Tibial artery (tissue), 4 donors: Measurements from ENCODE around the gene GDPD1.

Experiments used
- DNase-seq, 2 donors: peaks; one replicate each; pipeline ENCODE4 v3.0.0-alpha.2; 2019
- H3K27ac ChIP-seq, 2 donors: fragments of 200-600 bp; sonication (generic) in 1 of 2; 1 replicate in 1 of 2; 2 replicates in 1 of 2; pipeline ENCODE4 v1.5.1; 2018 to 2019; ENCODE audit warnings: mild to moderate bottlenecking in 1 of 2
- H3K27me3 ChIP-seq, 2 donors: fragments of 200-600 bp; sonication (generic) in 1 of 2; one replicate each; pipeline versions ENCODE4 v1.5.1 to v1.6.0; 2016 to 2019
- H3K36me3 ChIP-seq, 3 donors: fragments of 200-600 bp; sonication (generic) in 2 of 3; one replicate each; pipeline ENCODE4 v1.5.1; 2016 to 2019; ENCODE audit warnings: mild to moderate bottlenecking in 2 of 3
- H3K4me1 ChIP-seq, 4 donors: fragments of 200-600 bp; sonication (generic) in 2 of 4; 1 replicate in 3 of 4; 2 replicates in 1 of 4; pipeline ENCODE4 v1.5.1; 2016 to 2019
- H3K4me3 ChIP-seq, 2 donors: fragments of 200-600 bp; sonication (generic) in 1 of 2; 1 replicate in 1 of 2; 2 replicates in 1 of 2; pipeline ENCODE4 v1.5.1; 2018 to 2019; ENCODE audit warnings: mild to moderate bottlenecking in 2 of 2
- H3K9me3 ChIP-seq, 3 donors: fragments of 200-600 bp; sonication (generic) in 1 of 3; one replicate each; pipeline ENCODE4 v1.5.1; 2016 to 2019
- intact Hi-C: fragments of 100-400 bp; cut with DNase I; formaldehyde crosslinking; loops from one replicate; pipeline ENCODE4 v1.15.0; 2023; ENCODE audit warnings: low total_unique reads
- TF ChIP-seq, protein P1 (sequence below), 2 experiments: fragments of 200-600 bp in 1 of 2; fragments of 450-650 bp in 1 of 2; IDR thresholded peaks; one replicate each; pipeline ENCODE4 v1.5.1; 2017 to 2019; ENCODE audit warnings: antibody characterized with exemption in 2 of 2, mild to moderate bottlenecking in 1 of 2, moderate library complexity in 1 of 2

GDPD1 gene

DNA sequence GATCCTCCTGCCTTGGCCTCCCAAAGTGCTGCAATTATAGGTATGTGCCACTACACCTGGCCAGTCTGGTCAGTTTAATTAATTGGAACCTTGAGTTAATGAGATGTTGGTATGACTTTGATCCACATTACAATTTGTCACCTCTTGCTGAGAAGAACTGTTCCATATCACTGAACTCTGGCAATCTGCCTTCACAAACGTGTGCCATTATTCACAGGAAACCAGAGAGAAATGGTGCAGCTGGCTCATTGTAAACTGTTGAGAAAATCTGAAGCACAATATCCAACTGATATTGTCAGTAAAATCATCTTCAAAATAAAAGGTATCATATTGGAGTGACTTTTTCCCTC is 71.8 kb downstream of the GDPD1 start:
- H3K9me3 ChIP-seq: no peaks in the 10 kb centered on the region

GRCh38 chr17:59296190-59296589 is 75.9 kb downstream of the GDPD1 start:
- Histone ChIP-seq H3K4me3 (no peak overlapping the region), H3K9me3 (no peaks in the 10 kb centered on the region), H3K27me3 (no peaks in the 10 kb centered on the region), H3K4me1 (no peaks in the 10 kb centered on the region), H3K36me3 (no peaks in the 10 kb centered on the region), H3K27ac (no peak overlapping the region)
- no peak for DNase-seq
- TF ChIP-seq, protein P1, sequence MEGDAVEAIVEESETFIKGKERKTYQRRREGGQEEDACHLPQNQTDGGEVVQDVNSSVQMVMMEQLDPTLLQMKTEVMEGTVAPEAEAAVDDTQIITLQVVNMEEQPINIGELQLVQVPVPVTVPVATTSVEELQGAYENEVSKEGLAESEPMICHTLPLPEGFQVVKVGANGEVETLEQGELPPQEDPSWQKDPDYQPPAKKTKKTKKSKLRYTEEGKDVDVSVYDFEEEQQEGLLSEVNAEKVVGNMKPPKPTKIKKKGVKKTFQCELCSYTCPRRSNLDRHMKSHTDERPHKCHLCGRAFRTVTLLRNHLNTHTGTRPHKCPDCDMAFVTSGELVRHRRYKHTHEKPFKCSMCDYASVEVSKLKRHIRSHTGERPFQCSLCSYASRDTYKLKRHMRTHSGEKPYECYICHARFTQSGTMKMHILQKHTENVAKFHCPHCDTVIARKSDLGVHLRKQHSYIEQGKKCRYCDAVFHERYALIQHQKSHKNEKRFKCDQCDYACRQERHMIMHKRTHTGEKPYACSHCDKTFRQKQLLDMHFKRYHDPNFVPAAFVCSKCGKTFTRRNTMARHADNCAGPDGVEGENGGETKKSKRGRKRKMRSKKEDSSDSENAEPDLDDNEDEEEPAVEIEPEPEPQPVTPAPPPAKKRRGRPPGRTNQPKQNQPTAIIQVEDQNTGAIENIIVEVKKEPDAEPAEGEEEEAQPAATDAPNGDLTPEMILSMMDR (IDR thresholded peaks at IDR 0.05): no peak
- intact Hi-C loops: no loop called here

More for the DNA sequence above, 71.8 kb downstream of the GDPD1 start:
- TF ChIP-seq, protein P1 (IDR thresholded peaks at IDR 0.05): no peak
- Histone ChIP-seq H3K27me3 (no peaks in the 10 kb centered on the region), H3K27ac (no peak overlapping the region), H3K4me1 (no peaks in the 10 kb centered on the region), H3K36me3 (no peaks in the 10 kb centered on the region), H3K4me3 (no peak overlapping the region)
- no peak for DNase-seq
- intact Hi-C loops: no loop called here

GRCh38 chr17:59298521-59298920 is 78.2 kb downstream of the GDPD1 start:
- H3K4me1 ChIP-seq: no peaks in the 10 kb centered on the region
- no peak overlapping the region for H3K4me3 ChIP-seq
- TF ChIP-seq, protein P1 (IDR thresholded peaks at IDR 0.05): no peak
- H3K36me3 ChIP-seq: no peaks in the 10 kb centered on the region
- intact Hi-C loops: no loop called here
- H3K27ac ChIP-seq: no peak overlapping the region
- H3K27me3 ChIP-seq: no peaks in the 10 kb centered on the region
- no peak for DNase-seq
- no peaks in the 10 kb centered on the region for H3K9me3 ChIP-seq

DNA sequence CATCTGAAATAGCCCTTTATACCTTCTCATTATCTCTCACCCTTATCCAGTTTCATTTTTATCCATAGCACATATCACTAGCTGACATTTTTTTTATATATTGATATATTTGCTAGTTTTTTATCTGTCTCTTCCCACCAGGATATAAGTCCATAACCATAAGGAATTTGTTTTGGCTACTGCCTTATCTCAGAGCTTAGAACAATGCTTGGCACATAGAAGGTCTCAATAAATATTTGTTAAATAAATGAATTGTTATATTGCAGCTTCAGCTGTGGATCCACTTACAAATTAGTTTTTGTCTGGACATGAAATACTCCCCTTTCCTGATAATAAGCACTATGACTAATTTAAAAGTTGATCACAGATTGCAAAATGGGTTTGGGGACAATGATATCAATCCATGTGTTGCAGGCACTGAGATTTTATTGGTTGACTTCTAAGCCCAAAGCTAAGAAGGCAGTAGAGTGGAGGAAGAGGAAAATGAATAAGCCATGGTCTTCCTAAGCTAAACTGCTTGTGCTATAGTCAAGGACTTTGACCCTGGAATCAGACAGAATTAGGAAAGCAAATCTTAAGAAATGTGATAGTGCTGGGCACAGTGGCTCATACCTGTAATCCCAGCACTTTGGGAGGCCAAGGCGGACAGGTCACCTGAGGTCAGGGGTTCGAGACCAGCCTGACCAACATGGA is 79.2 kb downstream of the GDPD1 start:
- TF ChIP-seq, protein P1 (IDR thresholded peaks at IDR 0.05): no peak
- DNase-seq: no peak
- no peaks in the 10 kb centered on the region for H3K4me1 ChIP-seq
- H3K27me3 ChIP-seq: no peaks in the 10 kb centered on the region
- no peak overlapping the region for H3K27ac ChIP-seq
- no peak overlapping the region for H3K4me3 ChIP-seq
- intact Hi-C loops: no loop called here
- H3K9me3 ChIP-seq: no peaks in the 10 kb centered on the region
- H3K36me3 ChIP-seq: no peaks in the 10 kb centered on the region

DNA sequence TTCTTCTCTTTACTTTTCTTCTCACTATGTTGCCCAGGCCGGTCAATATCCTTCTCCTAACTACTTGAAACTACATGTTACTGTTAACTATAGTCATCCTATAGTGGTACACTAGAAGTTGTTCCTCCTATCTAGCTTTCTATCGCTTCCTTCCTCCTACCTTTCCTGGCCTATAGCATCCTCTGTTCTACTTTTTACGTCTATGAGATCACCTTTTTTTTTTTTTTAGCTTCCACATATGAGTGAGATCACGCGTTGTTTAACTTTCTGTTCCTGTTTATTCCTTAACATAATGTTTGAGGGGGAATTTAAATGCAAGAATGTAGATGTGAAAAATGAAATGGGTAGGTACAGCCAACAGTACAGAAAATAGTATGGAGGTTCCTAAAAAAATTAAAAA is 80.6 kb downstream of the GDPD1 start:
- no peaks in the 10 kb centered on the region for H3K36me3 ChIP-seq
- H3K27me3 ChIP-seq: no peaks in the 10 kb centered on the region
- H3K4me1 ChIP-seq: no peaks in the 10 kb centered on the region
- TF ChIP-seq, protein P1 (IDR thresholded peaks at IDR 0.05): no peak
- H3K27ac ChIP-seq: no peak overlapping the region
- no peaks in the 10 kb centered on the region for H3K9me3 ChIP-seq
- intact Hi-C loops: no loop called here
- H3K4me3 ChIP-seq: no peak overlapping the region
- DNase-seq: no peak

DNA sequence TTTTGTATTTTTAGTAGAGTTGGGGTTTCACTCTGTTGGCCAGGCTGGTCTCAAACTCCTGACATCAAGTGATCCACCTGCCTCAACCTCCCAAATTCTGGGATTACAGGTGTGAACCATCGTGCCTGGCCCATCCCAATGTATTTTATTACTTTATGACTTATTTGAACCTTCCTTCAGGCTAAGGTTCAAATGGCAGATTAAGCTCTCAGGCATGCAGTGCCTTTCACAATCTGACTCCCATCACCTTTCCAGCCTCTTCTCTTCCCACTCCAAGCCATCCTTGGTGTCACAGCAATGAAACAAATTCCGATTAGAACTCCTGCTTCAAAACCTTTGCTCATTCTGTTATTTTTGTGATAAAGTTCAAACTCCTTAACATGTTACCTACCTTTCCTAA is 84.5 kb downstream of the GDPD1 start:
- Histone ChIP-seq H3K4me1 (no peaks in the 10 kb centered on the region), H3K27ac (no peak overlapping the region), H3K4me3 (no peak overlapping the region), H3K9me3 (no peaks in the 10 kb centered on the region), H3K36me3 (no peaks in the 10 kb centered on the region), H3K27me3 (no peaks in the 10 kb centered on the region)
- TF ChIP-seq, protein P1 (IDR thresholded peaks at IDR 0.05): no peak
- intact Hi-C loops: no loop called here
- DNase-seq: no peak
